ENCODE data around the gene VWA3B. TPM values are rescaled to one million over a fixed set of nuclear protein-coding genes. Genes with fewer than 3 reads are reported as not detected.

The VWA3B gene
- total and polyA plus RNA-seq, 2 experiments from 2014 or later, result not detected

GRCh38 chr2:98088261-98088660 lies 1.3 kb downstream of the VWA3B start:
- Histone ChIP-seq H4K20me1 (ENCODE audit: insufficient read depth) (no peaks in the 10 kb centered on the region), H3F3A (ENCODE audit: insufficient read depth) (no peaks in the 10 kb centered on the region), H3K4me1 (ENCODE audit: insufficient read depth) (0 out of 2 replicates have a peak, but pooled peaks cover 6% of the 10 kb centered on the region), H2AFZ (no peak overlapping the region), H3K9me2 (ENCODE audit: insufficient read depth) (no peaks in the 10 kb centered on the region), H3K27me3 (replicated peaks; ENCODE audit: insufficient read depth) (peaks cover 60% of the 10 kb centered on the region), H3K36me3 (ENCODE audit: low read depth) (no peaks in the 10 kb centered on the region), H3K4me2 (ENCODE audit: unreplicated experiment) (no peak overlapping the region), H3K4me3 (no peak overlapping the region), H3K9ac (no peak overlapping the region), H3K79me2 (ENCODE audit: insufficient read depth) (no peaks in the 10 kb centered on the region), H3K9me3 (ENCODE audit: low read depth) (no peaks in the 10 kb centered on the region), H3K27ac (no peak overlapping the region)
- no peak for TF ChIP-seq EZH2 (IDR thresholded peaks at IDR 0.05; ENCODE audit: insufficient read depth, poor library complexity, severe bottlenecking)
- no peak for TF ChIP-seq EZH2phosphoT487 (IDR thresholded peaks at IDR 0.05; ENCODE audit: insufficient read depth, low read depth)
- in situ Hi-C loops (cut with MboI), result no loop called here
- 75 to 76% methylated on average over 5 of the region's 5 CpGs for WGBS, 2 experiments (ENCODE audit: low coverage in 1 of 2, low lambda C conversion rate in 2 of 2, missing lambda C conversion rate in 2 of 2)
- DNase-seq, result no peak

GRCh38 chr2:98089941-98090340 lies 3.0 kb downstream of the VWA3B start:
- Histone ChIP-seq H3K9me2 (ENCODE audit: insufficient read depth) (no peaks in the 10 kb centered on the region), H3F3A (ENCODE audit: insufficient read depth) (no peaks in the 10 kb centered on the region), H3K4me2 (ENCODE audit: unreplicated experiment) (no peak overlapping the region), H3K9me3 (ENCODE audit: low read depth) (peaks cover 3% of the 10 kb centered on the region), H3K36me3 (ENCODE audit: low read depth) (no peaks in the 10 kb centered on the region), H3K4me3 (no peak overlapping the region), H3K9ac (no peak overlapping the region), H3K27ac (no peak overlapping the region), H2AFZ (no peak overlapping the region), H3K79me2 (ENCODE audit: insufficient read depth) (no peaks in the 10 kb centered on the region), H4K20me1 (ENCODE audit: insufficient read depth) (no peaks in the 10 kb centered on the region), H3K4me1 (ENCODE audit: insufficient read depth) (0 out of 2 replicates have a peak, but pooled peaks cover 6% of the 10 kb centered on the region), H3K27me3 (replicated peaks; ENCODE audit: insufficient read depth) (peaks cover 45% of the 10 kb centered on the region)
- TF ChIP-seq EZH2phosphoT487 (IDR thresholded peaks at IDR 0.05; ENCODE audit: insufficient read depth, low read depth), result no peak
- no peak for TF ChIP-seq EZH2 (IDR thresholded peaks at IDR 0.05; ENCODE audit: insufficient read depth, poor library complexity, severe bottlenecking)
- in situ Hi-C loops (cut with MboI), result no loop called here
- no peak for DNase-seq

- 79% methylated on average over 8 of the region's 8 CpGs for whole genome bisulfite sequencing, 2 experiments (ENCODE audit: low coverage in 1 of 2, low lambda C conversion rate in 2 of 2, missing lambda C conversion rate in 2 of 2)
- Histone ChIP-seq H3K4me1 (ENCODE audit: insufficient read depth) (0 out of 2 replicates have a peak, but pooled peaks cover 6% of the 10 kb centered on the region), H3K4me2 (ENCODE audit: unreplicated experiment) (no peak overlapping the region), H3F3A (ENCODE audit: insufficient read depth) (no peaks in the 10 kb centered on the region), H3K79me2 (ENCODE audit: insufficient read depth) (no peaks in the 10 kb centered on the region), H3K9me3 (ENCODE audit: low read depth) (peaks cover 3% of the 10 kb centered on the region), H3K4me3 (no peak overlapping the region), H3K36me3 (ENCODE audit: low read depth) (no peaks in the 10 kb centered on the region), H3K27me3 (replicated peaks; ENCODE audit: insufficient read depth) (peaks cover 35% of the 10 kb centered on the region), H3K9me2 (ENCODE audit: insufficient read depth) (no peaks in the 10 kb centered on the region), H4K20me1 (ENCODE audit: insufficient read depth) (no peaks in the 10 kb centered on the region), H3K9ac (no peak overlapping the region), H3K27ac (no peak overlapping the region), H2AFZ (no peak overlapping the region)
- no peak for DNase-seq
- in situ Hi-C loops (cut with MboI), result no loop called here
- TF ChIP-seq EZH2phosphoT487 (IDR thresholded peaks at IDR 0.05; ENCODE audit: insufficient read depth, low read depth) (no peak), EZH2 (IDR thresholded peaks at IDR 0.05; ENCODE audit: insufficient read depth, poor library complexity, severe bottlenecking) (no peak)
Measured at GRCh38 chr2:98090951-98091350, 4.0 kb downstream of the VWA3B start.

GRCh38 chr2:98091738-98092137 lies 4.8 kb downstream of the VWA3B start:
- H3K9me3 ChIP-seq (ENCODE audit: low read depth), result peaks cover 3% of the 10 kb centered on the region
- H3K4me1 ChIP-seq (ENCODE audit: insufficient read depth), result 0 out of 2 replicates have a peak, but pooled peaks cover under 1% of the 10 kb centered on the region
- peaks cover 27% of the 10 kb centered on the region for H3K27me3 ChIP-seq (replicated peaks; ENCODE audit: insufficient read depth)
- no peak overlapping the region for H2AFZ ChIP-seq
- TF ChIP-seq EZH2 (IDR thresholded peaks at IDR 0.05; ENCODE audit: insufficient read depth, poor library complexity, severe bottlenecking), result no peak
- no peak for TF ChIP-seq EZH2phosphoT487 (IDR thresholded peaks at IDR 0.05; ENCODE audit: insufficient read depth, low read depth)
- H3K4me2 ChIP-seq (ENCODE audit: unreplicated experiment), result no peak overlapping the region
- no peak overlapping the region for H3K4me3 ChIP-seq
- H3K27ac ChIP-seq, result no peak overlapping the region
- H3K36me3 ChIP-seq (ENCODE audit: low read depth), result no peaks in the 10 kb centered on the region
- H3K79me2 ChIP-seq (ENCODE audit: insufficient read depth), result no peaks in the 10 kb centered on the region
- WGBS, 2 experiments (ENCODE audit: low coverage in 1 of 2, low lambda C conversion rate in 2 of 2, missing lambda C conversion rate in 2 of 2), result 42 to 50% methylated on average over 1 of the region's 1 CpG
- no peak overlapping the region for H3K9ac ChIP-seq
- no peaks in the 10 kb centered on the region for H3K9me2 ChIP-seq (ENCODE audit: insufficient read depth)
- no peak for DNase-seq
- in situ Hi-C loops (cut with MboI), result no loop called here
- H3F3A ChIP-seq (ENCODE audit: insufficient read depth), result no peaks in the 10 kb centered on the region
- H4K20me1 ChIP-seq (ENCODE audit: insufficient read depth), result no peaks in the 10 kb centered on the region

GRCh38 chr2:98093146-98093545 lies 6.2 kb downstream of the VWA3B start:
- Histone ChIP-seq H3K4me2 (ENCODE audit: unreplicated experiment) (no peak overlapping the region), H3F3A (ENCODE audit: insufficient read depth) (no peaks in the 10 kb centered on the region), H3K27ac (no peak overlapping the region), H4K20me1 (ENCODE audit: insufficient read depth) (no peaks in the 10 kb centered on the region), H3K36me3 (ENCODE audit: low read depth) (no peaks in the 10 kb centered on the region), H3K9me3 (ENCODE audit: low read depth) (peaks cover 3% of the 10 kb centered on the region), H3K9ac (no peak overlapping the region), H2AFZ (no peak overlapping the region), H3K4me3 (no peak overlapping the region), H3K9me2 (ENCODE audit: insufficient read depth) (no peaks in the 10 kb centered on the region), H3K27me3 (replicated peaks; ENCODE audit: insufficient read depth) (peaks cover 18% of the 10 kb centered on the region), H3K79me2 (ENCODE audit: insufficient read depth) (no peaks in the 10 kb centered on the region), H3K4me1 (ENCODE audit: insufficient read depth) (no peaks in the 10 kb centered on the region)
- TF ChIP-seq EZH2phosphoT487 (IDR thresholded peaks at IDR 0.05; ENCODE audit: insufficient read depth, low read depth), result no peak
- 46 to 53% methylated on average over 3 of the region's 3 CpGs for WGBS, 2 experiments (ENCODE audit: low coverage in 1 of 2, low lambda C conversion rate in 2 of 2, missing lambda C conversion rate in 2 of 2)
- in situ Hi-C loops (cut with MboI), result no loop called here
- no peak for DNase-seq
